Esophagus squamous epithelium (tissue), 4 donors: Measurements from ENCODE around the gene AXL.

Experiments
- CTCF ChIP-seq, 6 experiments: fragments of 450-650 bp in 4 of 6; fragments of 200-600 bp in 2 of 6; sonication (generic) in 2 of 6; IDR thresholded peaks; one replicate each; pipeline ENCODE4 v1.5.1; 2016 to 2019; ENCODE audit warnings: antibody characterized with exemption in 6 of 6, mild to moderate bottlenecking in 4 of 6, moderate library complexity in 4 of 6
- POLR2A ChIP-seq, 4 donors: fragments of 450-650 bp; IDR thresholded peaks; one replicate each; pipeline ENCODE4 v1.6.1; 2017; ENCODE audit warnings: antibody characterized with exemption in 4 of 4, mild to moderate bottlenecking in 4 of 4, moderate library complexity in 3 of 4

DNA sequence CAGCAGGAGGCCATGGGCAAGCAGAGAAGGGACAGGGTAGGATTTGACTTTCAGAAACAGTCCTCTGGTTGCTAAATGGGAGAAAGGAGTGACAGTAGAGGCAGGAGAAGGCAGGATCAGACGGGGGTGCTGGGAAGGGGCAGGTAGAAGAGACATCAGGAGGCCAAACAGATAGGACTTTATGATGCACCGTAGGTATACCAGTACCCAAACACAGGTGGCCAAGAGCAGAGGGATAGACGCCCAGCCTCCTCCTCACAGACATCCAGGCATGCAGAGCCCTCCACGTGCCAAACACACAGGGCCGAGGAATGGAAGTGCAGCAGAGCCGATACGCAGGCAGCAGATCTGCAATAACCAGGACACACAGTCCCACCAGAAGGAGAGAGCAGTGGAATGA is 1.3 kb upstream of the AXL start:
- TF ChIP-seq CTCF (IDR thresholded peaks at IDR 0.05) = no peak
- TF ChIP-seq POLR2A (IDR thresholded peaks at IDR 0.05) = no peak
